Gastrocnemius medialis (tissue), 4 donors: ENCODE measurements around the gene MPPED1.

Experiments used
- POLR2A ChIP-seq, 2 donors: fragments of 450-650 bp; IDR thresholded peaks; one replicate each; pipeline ENCODE4 v1.6.1; 2017; ENCODE audit warnings: antibody characterized with exemption in 2 of 2, mild to moderate bottlenecking in 2 of 2, moderate library complexity in 2 of 2
- TF ChIP-seq, protein P1 (sequence below), 5 experiments: fragments of 450-650 bp in 3 of 5; fragments of 200-600 bp in 2 of 5; sonication (generic) in 2 of 5; IDR thresholded peaks in 4 of 5; conservative IDR thresholded peaks in 1 of 5; 1 replicate in 4 of 5; 2 replicates in 1 of 5; pipeline ENCODE4 v1.5.1; 2016 to 2019; ENCODE audit warnings: antibody characterized with exemption in 5 of 5, mild to moderate bottlenecking in 3 of 5, moderate library complexity in 3 of 5

DNA sequence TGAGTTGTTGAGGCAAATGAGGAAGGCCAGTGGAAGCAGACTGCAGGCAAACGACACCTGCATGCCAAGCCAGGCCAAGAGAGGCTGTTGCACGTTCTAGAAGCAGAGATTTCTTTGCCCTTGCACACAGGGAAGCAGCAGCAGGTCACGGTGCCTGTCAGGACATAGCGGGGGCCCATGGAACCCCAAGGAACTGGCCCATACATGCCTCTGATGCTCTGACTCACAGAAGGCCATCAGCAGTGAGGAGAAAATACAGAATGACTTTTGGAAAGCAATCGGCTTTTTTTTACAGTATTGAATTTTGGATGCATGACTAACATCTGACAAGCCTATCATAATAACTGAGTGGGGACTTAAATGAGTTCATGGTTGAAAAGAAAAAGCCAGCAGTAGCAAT is 123.9 kb downstream of the MPPED1 start:
- TF ChIP-seq, protein P1, sequence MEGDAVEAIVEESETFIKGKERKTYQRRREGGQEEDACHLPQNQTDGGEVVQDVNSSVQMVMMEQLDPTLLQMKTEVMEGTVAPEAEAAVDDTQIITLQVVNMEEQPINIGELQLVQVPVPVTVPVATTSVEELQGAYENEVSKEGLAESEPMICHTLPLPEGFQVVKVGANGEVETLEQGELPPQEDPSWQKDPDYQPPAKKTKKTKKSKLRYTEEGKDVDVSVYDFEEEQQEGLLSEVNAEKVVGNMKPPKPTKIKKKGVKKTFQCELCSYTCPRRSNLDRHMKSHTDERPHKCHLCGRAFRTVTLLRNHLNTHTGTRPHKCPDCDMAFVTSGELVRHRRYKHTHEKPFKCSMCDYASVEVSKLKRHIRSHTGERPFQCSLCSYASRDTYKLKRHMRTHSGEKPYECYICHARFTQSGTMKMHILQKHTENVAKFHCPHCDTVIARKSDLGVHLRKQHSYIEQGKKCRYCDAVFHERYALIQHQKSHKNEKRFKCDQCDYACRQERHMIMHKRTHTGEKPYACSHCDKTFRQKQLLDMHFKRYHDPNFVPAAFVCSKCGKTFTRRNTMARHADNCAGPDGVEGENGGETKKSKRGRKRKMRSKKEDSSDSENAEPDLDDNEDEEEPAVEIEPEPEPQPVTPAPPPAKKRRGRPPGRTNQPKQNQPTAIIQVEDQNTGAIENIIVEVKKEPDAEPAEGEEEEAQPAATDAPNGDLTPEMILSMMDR (IDR thresholded peaks at IDR 0.05 in 4 of 5, conservative IDR thresholded peaks at IDR 0.05 in 1 of 5), result no peak
- TF ChIP-seq POLR2A (IDR thresholded peaks at IDR 0.05), result no peak
